PC-9 (cell line): ENCODE measurements around the gene SLC25A30.
"Not testable (repeated sequence)": the region's sequence is repeated elsewhere in the genome, so short reads cannot be mapped to it uniquely, and the experiment has no call there.

Experiments used
- EZH2 ChIP-seq: fragments of 200-600 bp; sonication (generic); IDR thresholded peaks from 2 replicates; pipeline ENCODE4 v1.8.0; 2017; ENCODE audit warnings: antibody characterized with exemption, low read depth
- TF ChIP-seq, protein P1 (sequence below): fragments of 200-600 bp; sonication (generic); conservative IDR thresholded peaks from 2 replicates; pipeline ENCODE4 v1.6.1; 2017; ENCODE audit warnings: mixed run types, antibody characterized with exemption, mild to moderate bottlenecking, moderate library complexity

DNA sequence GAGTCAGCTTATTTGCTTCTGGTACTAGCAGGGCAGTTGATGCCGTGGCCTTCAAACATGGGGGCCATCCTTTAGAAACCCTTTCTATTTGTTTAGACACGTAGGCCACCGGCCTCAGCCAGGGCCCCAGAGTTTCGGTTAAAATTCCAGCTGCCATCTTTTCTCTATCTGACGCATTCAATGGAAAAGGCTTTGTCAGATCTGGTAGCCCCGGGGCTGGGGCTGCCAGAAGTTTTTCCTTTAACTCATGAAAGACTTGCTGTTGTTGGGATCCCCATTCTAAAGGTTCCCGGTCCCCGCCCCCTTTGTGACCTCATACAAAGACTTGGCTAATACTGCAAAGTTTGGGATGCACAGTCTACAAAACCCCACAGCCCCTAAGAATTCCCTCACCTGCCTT lies 41.5 kb downstream of the SLC25A30 start:
- TF ChIP-seq, protein P1, sequence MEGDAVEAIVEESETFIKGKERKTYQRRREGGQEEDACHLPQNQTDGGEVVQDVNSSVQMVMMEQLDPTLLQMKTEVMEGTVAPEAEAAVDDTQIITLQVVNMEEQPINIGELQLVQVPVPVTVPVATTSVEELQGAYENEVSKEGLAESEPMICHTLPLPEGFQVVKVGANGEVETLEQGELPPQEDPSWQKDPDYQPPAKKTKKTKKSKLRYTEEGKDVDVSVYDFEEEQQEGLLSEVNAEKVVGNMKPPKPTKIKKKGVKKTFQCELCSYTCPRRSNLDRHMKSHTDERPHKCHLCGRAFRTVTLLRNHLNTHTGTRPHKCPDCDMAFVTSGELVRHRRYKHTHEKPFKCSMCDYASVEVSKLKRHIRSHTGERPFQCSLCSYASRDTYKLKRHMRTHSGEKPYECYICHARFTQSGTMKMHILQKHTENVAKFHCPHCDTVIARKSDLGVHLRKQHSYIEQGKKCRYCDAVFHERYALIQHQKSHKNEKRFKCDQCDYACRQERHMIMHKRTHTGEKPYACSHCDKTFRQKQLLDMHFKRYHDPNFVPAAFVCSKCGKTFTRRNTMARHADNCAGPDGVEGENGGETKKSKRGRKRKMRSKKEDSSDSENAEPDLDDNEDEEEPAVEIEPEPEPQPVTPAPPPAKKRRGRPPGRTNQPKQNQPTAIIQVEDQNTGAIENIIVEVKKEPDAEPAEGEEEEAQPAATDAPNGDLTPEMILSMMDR = not testable (repeated sequence)
- not testable (repeated sequence) for TF ChIP-seq EZH2
